OCI-LY3 (cell line): ENCODE data around the gene NMRK2.

ENCODE experiments used
- EZH2phosphoT487 ChIP-seq: fragments of 200-600 bp; shearing (Covaris generic); IDR thresholded peaks from 2 replicates; pipeline ENCODE4 v1.6.1; 2018; ENCODE audit warnings: antibody characterized with exemption, mixed run types, low read depth
- TF ChIP-seq, protein P1 (sequence below): fragments of 200-600, 300-600 bp; sonication (generic); IDR thresholded peaks from 2 replicates; pipeline ENCODE4 v1.5.1; 2014; ENCODE audit warnings: antibody characterized with exemption, low read length, low read depth

DNA sequence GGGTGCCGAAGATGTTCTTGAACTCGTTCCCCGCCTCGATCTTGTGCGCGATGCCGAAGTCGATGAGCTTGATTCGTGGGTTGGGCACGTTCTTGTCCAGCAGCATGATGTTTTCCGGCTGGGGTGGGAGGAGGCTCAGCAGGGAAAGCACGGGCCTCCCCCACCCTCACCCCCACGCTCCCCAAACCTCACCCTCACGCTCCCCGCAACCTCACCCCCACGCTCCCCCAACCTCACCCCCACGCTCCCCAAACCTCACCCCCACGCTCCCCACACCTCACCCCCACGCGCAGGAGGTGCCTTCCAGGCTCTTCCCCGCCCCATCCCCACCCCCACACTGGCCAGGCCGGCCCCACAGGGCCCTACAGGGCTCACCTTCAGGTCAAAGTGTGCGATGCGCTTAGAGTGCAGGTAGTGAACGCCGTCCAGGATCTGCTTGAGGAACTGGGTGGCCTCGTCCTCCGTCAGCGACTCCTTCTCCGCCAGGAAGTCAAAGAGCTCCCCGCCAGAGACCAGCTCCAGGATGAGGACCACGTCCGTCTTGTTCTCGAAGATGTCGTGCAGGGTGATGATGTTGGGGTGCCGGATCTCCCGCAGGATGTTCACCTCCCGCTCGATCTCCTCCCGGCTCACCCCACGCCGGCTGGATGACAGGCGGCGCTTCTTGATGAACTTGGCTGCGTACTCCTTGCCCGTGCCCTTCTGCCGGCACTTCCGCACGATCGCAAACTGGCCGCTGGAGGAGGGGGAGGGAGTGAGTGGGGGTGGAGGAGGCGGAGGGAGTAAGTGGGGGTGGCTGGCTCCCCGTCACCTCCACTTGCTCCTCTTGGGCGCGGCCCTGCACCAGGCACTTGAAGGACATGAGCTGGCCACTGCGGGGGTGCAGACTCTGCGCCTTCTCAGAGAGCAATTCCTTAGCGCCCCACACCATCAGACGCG, 31.7 kb downstream of the NMRK2 start:
- TF ChIP-seq, protein P1, sequence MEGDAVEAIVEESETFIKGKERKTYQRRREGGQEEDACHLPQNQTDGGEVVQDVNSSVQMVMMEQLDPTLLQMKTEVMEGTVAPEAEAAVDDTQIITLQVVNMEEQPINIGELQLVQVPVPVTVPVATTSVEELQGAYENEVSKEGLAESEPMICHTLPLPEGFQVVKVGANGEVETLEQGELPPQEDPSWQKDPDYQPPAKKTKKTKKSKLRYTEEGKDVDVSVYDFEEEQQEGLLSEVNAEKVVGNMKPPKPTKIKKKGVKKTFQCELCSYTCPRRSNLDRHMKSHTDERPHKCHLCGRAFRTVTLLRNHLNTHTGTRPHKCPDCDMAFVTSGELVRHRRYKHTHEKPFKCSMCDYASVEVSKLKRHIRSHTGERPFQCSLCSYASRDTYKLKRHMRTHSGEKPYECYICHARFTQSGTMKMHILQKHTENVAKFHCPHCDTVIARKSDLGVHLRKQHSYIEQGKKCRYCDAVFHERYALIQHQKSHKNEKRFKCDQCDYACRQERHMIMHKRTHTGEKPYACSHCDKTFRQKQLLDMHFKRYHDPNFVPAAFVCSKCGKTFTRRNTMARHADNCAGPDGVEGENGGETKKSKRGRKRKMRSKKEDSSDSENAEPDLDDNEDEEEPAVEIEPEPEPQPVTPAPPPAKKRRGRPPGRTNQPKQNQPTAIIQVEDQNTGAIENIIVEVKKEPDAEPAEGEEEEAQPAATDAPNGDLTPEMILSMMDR: no peak
- TF ChIP-seq EZH2phosphoT487: no peak
